Fibroblast of gingiva (primary cell): ENCODE measurements around the gene SYT7.
"Not testable (repeated sequence)": the region's sequence is repeated elsewhere in the genome, so short reads cannot be mapped to it uniquely, and the experiment has no call there.

Source experiments
- DNase-seq: peaks from one replicate; pipeline ENCODE4 v3.0.0-alpha.2; 2011; ENCODE audit warnings: low read depth

The SYT7 gene

DNA sequence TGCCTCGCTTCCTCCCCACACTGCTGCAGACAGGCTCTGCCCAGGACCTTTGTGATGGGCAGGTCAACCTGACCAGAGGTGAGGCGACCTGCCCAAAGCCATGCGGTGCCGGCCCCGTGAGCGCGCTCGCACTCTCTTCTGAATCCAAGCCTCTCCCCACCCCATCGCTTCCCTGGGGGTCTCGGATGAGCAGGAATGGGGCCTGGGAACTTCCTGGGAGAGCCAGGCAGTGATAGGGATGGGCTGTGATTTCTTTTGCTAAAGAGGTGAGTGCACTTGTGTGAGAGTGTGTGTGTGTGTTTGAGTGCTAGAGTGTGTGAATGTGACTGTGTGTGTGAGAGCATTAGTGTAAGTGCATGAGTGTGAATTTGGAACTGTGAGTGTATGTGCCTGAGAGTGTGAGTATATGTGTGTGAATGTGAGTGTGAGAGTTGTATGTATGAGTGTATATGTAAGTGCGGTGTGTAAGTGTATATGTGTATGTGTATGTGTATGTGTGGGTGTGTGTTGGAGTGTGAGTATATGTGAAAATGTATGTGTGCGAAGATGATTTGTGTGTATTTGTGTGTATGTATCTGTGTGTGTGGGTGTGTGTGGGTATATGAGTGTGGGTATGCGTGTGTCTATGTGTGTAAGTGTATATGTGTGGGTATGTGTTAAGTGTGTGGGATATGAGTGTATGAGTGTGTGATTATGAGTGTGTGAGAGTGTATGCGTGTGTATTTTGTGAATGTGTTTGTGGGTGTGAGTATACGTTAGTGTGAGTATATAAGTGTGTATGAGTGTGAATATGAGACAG, 84.1 kb downstream of the SYT7 start:
- DNase-seq = no peak

DNA sequence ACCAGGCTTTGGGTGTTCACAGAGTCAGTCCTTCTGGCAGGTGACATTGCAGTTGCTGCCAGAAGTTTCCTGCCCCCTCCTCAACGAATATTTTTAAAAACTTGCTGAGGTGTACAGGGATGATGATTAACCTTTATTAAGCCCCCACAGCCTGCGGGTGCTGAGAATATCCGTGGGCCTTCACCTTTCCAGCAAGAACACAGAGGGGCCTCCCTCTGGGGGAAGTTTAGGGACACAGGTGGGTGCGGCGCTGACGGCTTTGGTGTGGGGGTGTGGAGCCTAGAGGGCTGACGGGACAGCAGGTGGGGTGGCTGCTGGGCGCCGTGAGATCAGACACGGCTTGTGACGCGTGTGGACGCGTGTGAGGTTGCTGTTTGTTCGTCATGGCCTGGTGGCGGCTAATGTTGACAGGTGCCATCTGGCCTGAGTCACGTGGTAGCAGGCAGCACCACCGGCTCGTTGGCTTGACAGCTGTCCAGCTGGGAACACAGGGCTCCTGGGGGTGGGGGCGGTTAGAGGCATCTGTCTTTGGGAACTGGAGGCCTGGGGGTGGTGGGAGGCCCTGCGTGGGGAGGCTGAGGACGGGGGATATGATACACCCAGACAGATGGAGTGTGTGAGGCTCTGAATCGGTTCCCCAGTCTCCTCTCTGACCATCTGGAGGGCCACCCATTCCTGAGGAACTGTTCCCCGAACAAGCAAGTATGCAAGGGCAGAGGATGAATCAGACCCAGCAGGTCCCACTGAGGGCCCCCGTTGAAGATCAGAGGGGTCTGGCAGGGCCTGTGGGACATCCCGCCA, 84.9 kb downstream of the SYT7 start:
- DNase-seq = no peak

GRCh38 chr11:61494381-61494961, 86.4 kb downstream of the SYT7 start:
- DNase-seq = no peak

DNA sequence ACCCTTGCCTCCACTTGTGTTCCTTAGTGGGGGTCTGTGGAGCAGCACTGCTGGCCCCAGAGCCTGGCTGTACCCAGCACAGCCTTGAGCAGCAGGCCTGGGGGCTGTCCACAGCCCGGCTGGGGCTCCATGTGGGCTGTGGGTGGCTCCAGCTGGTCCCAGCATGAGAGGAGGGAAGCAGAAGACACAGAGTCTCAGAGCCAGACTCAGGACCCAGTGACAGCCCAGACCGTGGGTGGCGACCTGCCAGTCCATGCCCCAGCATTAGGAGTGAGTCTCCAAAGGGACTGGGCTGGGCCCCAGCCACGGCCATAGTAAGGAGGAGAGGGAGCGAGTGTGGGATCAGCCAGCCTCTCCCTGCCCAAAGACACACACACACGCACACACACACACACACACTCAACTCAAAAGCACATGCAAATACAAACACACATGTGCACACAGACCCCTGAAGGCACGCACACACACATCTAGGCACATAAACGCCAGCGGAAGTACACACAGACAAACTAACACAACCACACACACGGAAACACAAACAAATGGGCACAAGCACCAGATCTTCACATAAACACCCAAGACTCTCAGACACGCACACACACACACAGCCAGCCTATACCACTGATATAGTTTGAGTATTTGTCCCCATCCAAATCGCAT, 89.0 kb downstream of the SYT7 start:
- no peak for DNase-seq

DNA sequence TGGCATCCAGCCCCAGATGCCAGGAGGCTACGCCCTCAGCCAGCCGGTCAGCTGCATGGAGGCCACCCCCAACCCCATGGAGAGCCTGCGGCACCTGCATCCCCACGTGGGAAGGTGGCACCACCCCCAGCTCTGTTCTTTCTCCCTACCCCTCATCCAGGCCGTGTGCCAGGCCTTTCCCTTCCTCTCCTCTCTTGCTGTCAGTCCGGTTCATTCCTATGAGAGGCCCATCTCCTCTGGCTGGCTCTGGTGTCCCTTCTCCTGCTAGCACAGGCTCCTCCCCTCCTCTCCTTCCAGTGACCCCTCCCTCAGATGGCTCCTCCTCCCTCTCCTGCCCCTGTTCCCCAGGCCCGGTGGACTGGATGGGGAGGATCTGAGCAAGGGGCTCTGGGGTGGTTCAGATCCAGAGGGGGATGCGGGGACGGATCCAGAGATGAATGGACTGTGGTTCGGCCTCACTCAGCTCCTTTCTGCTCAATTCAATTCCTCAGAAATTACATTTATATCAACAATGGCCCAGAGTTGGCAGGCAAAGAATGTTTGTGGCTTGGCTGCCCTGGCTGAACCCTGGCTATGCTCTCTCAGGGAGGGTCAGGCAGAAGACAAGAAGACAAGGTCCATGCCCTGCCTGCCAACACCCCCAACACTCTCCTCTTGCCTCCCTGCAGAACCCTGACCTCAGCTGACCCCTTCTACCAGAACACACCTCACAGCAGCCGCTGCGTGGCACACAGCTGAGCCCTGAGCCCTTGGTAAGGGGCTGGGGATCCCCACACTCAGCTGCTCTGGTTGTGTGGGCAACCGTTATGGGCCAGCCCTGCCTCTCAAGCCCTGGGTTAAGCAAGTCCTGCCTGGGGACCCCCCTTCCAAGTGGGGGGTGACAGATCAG, 90.8 kb downstream of the SYT7 start:
- DNase-seq = peak; percentile 38

DNA sequence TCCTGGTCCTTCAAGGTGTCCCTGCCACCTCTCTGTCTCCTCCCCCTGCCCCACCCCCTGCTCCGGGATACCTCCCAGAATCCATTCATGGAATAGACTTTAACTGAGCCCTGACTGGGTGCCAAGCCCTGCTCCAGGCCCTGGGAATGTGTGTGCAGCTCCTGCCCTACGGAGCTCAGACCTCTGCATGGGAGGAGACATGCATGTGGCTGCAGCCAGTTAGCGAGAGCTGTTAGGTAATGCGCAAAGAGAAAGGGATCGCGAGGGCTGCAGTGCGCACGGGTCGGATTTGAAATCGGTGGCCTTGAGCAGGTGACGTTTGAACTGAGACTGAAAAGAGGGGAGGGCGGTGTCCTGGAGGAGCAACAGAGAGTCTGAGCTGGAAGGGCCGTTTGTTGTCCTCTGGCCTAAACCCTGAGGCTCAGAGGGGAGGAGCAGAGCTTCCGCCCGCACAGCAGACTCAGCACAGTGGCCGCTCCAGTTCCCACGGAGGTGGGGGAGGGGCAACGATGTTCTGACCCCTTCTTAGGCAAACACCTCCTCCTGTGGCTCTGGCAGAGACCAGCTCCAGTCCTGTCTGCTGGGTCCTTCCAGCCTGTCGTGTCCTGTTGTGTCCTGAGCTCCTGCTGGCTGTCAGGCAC, 92.1 kb downstream of the SYT7 start:
- no peak for DNase-seq

DNA sequence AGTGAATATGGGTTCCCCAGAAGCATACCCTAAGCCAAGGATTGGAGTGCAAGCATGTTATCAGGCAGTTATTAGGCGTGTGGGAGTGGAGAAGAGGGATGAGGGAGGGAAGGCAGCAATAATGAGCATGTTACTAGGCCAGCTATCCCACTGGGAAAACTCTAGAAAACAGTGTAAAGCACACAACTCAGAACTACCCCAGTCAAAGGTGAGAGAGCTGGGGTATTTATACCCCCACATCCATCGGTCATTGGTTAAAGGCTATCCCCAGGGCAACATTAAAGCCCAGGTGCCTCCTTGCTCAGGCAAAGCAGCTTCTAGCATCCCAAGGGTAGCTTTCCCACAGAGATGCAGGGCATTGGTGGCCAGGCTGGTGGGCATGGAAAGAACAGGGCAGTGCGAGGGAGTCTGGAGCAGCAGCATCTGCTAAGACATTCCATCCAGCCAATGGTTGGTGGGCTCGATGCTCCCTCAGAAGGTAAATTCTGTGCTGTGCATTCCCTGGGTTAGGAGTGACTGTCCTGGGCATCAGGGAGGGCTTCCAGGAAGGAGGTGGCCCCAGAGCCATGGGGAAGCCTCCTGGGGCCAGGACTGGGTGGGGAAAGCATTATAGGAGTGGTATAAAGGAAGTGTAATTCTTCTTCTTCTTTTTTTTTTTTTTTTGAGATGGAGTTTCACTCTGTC, 93.4 kb downstream of the SYT7 start:
- no peak for DNase-seq

DNA sequence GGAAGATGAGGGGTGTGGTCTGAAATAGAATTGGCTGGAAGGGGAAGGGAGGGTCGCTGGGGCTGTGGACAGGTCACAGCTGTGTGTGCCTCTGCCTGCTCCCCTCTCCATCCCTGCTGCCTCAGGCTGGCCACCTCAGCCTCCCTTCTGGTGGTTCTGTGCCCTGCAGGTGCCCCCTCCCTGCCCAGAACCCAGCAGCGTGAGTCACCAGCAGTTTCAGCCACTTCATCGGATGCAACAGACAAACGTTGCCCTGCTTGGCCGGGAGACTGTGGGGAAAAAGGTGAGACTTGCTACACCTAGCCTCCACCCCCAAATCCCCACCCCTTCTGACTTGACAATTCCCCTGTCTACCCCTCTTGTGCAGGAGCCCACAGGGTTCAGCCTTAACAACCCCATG, 94.1 kb downstream of the SYT7 start:
- DNase-seq = no peak

DNA sequence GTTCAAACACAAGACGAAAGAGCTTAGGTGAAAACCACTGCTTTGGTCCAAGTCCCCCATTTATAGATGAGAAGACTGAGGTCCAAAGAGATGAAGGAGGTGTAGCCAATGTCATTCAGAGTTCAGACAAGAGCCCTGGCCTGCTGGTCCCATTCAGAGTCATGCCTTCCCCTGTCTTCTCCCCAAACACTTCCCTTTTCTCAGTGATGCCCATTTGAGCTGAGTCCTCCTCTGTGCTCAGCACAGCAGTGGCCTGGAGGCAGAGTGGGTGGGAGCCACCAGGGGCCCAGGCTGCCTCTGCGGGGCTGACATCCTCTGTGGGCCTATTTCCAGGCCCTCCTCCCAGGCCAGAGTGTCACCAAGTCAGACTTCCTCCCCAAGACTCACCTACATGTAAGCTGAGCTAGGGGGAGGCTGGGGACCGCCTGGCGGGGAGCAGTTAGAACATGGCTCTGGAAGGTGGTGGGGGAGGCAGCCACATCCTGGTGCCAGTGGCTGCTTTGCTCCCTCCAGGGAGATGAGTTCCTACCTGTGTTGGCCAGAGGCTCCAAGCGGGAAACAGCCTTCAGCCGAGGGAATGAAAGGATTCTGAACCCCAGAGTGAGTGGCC, 94.8 kb downstream of the SYT7 start:
- DNase-seq = no peak

DNA sequence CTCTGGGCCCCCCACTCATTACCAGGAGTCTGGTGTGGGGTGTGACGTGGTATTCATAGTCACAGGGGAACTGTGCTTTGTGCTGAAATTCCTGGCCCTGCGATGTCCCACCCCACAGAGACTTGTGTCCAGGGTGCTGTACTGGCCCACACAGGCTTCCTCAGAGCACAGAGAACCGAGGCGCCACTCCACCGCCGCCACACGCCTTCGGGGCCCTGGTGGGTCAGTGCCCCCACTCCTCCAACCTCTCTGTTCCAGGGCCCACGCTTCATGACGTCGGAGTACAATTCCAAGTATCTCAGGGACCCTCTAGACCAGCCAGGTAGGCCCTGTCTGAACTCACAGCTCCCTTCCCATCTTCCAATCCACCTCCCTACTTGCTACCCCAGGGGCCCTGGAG, 95.8 kb downstream of the SYT7 start:
- no peak for DNase-seq

DNA sequence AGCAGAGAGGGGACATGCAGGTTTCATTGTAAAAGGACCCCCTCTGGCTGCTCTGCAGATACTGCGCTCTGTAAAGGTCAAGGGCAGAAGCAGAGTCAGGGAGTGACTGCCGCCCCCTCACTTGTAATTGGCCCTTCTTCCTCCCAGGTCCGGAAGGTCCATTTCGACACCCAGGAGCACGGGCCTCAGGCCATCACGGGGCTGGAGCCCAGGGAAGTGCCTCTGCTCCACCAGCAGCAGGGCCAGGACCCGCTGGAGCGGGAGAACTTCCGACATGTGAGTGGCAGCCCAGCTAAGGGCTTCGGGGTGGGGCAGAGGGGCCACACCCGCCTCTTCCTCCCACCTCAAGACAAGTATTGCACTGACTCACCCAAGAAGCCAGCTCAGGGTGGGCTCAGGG, 96.3 kb downstream of the SYT7 start:
- DNase-seq = no peak

DNA sequence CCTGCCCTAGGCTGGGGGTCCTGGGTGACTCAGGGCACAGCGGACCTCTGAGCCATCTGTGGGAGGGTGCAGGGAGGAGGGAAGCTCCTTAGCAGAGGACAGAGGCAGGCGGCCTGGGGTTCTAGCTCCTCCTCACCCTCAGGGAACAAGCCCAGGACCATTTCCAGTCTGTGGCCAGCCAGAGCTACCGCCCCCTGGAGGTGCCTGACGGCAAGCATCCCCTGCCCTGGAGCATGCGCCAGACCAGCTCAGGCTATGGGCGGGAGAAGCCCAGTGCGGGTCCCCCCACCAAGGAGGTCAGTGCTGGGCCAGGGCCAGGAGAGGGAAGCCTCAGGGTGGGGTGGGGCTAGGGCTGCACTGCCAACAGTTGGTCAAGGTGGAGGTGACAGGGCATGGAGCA, 98.4 kb downstream of the SYT7 start:
- DNase-seq = no peak

DNA sequence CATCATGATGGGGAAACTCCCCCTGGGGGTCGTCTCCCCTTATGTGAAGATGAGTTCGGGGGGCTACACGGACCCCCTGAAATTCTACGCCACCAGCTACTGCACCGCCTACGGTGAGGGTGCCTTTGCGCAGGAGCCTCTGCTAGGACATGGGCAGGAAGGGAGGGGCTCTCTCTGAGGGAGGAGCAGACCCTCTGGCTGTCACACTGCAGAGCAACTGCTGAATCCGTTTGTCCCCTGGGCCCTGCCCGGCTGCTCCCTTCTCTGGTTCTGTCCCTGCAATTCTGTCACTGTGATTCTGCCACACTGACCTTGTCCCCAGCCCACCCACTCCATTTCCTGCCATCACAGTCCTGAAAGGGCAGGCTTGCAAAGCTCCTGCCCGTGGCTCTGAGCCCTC, 99.1 kb downstream of the SYT7 start:
- no peak for DNase-seq

- DNase-seq = no peak
These were observed 99.9 kb downstream of the SYT7 start for GRCh38 chr11:61480994-61481335.

- DNase-seq = no peak
These were observed 100.4 kb downstream of the SYT7 start for GRCh38 chr11:61480261-61480993.

DNA sequence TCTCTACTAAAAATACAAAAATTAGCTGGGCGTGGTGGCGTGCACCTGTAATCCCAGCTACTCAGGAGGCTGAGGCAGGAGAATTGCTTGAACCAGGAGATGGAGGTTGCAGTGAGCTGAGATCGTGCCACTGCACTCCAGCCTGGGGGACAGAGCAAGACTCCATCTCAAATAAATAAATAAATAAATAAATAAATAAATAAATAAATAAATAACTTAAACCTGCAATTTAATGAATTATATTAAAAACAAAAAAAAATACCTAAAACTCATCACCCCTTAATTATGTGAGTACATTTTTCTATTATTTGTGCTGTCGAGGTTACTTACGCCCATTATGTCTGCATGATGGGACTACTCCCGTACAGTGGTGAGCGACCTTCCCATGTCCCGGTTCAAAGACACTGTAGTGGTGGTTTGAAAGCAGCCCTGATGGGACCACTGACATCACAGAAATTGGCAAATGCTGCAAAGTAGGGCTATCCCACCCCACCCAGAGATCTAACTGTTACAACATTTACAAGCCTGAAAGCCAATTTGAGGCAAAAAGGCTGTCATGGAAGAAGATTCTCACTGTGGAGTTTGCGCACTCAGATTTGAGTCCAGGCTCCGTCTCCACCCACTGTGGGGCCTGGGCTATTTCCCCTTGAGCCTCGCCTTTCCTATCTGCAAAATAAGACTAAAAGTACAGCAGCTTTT, 101.4 kb downstream of the SYT7 start:
- not testable (repeated sequence) for DNase-seq

- DNase-seq = no peak
These were observed 103.1 kb downstream of the SYT7 start for GRCh38 chr11:61477727-61478148.

GRCh38 chr11:61477126-61477525, 103.8 kb downstream of the SYT7 start:
- DNase-seq = no peak

DNA sequence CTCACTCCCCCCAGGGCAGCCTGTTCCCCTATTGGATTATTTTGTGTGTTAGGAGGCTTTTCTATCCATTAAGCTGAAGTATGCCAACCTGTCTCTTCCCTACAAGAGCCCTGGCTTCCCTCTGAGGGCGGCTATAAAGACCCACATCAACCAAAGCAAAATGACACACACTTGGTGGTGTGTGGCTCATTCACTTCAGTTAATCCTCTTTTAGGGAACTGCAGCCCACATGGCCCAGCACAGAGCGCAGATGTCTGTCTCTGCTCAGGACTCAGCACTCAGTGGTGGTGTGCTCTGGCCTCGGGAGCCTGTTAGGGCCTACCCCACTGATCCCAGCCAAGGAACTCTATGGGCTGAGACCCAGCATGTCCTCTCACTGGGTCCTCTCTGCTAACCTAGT, 104.5 kb downstream of the SYT7 start:
- DNase-seq = no peak
